Right lobe of liver (tissue), 4 donors: ENCODE measurements around the gene RBP3.

Experiments used
- POLR2A ChIP-seq: fragments of 450-650 bp; IDR thresholded peaks from one replicate; pipeline ENCODE4 v1.6.1; 2017; ENCODE audit warnings: antibody characterized with exemption, mild to moderate bottlenecking
- TF ChIP-seq, protein P1 (sequence below), 4 donors: fragments of 200-600 bp in 3 of 4; fragments of 450-650 bp in 1 of 4; IDR thresholded peaks; one replicate each; pipeline versions ENCODE4 v1.5.1 to v1.8.0; 2016 to 2022; ENCODE audit warnings: antibody characterized with exemption in 4 of 4, mild to moderate bottlenecking in 2 of 4
- donor health status: DM: no; HTN: no; CAD: no.
- donor health status: DM: no; HTN: no; CAD: no.
- donor health status: DM: no; HTN: yes; CAD: no.

DNA sequence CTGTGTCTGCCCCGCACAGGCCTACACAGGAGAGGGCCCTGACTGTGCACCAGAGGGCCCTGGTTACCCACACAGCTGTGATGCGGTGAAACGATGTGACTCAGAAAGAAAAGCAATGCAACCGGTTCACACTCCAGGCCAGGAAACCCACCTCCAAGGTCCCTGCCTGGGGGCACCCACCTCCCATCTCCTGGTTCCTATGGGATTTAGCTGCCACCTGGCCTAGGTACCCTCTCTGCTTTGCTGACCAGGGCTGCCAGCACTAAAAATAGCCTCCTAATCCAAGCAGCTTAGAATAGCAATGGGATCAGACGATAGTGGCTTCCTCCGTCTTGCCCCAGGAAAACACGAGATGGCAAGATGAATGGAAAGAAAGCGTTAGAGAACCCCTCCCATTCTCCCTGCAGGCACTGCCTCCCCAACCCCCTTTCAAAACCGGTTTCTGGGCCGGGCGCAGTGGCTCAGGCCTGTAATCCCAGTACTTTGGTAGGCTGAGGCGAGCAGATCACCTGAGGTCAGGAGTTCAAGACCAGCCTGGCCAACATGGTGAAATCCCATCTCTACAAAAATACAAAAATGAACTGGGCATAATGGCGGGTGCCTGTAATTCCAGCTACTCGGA is 12.4 kb downstream of the RBP3 start:
- no peak for TF ChIP-seq POLR2A
- TF ChIP-seq, protein P1, sequence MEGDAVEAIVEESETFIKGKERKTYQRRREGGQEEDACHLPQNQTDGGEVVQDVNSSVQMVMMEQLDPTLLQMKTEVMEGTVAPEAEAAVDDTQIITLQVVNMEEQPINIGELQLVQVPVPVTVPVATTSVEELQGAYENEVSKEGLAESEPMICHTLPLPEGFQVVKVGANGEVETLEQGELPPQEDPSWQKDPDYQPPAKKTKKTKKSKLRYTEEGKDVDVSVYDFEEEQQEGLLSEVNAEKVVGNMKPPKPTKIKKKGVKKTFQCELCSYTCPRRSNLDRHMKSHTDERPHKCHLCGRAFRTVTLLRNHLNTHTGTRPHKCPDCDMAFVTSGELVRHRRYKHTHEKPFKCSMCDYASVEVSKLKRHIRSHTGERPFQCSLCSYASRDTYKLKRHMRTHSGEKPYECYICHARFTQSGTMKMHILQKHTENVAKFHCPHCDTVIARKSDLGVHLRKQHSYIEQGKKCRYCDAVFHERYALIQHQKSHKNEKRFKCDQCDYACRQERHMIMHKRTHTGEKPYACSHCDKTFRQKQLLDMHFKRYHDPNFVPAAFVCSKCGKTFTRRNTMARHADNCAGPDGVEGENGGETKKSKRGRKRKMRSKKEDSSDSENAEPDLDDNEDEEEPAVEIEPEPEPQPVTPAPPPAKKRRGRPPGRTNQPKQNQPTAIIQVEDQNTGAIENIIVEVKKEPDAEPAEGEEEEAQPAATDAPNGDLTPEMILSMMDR (IDR thresholded peaks at IDR 0.05): no peak
